GM12878 (cell line): ENCODE data around the gene MIA. TPM values are rescaled to one million over a fixed set of nuclear protein-coding genes. Genes with fewer than 3 reads are reported as not detected.

Experiments used
- ATAC-seq: fragments of 200-7000 bp; cut with Tn5 transposase; 3 replicates; pipeline ENCODE4 v1.9.1; 2020; ENCODE audit warnings: mild to moderate bottlenecking, moderate library complexity
- BruUV-seq: library from RNA; stranded (reverse); fragments of 400-500 nt; replicated peaks from 2 replicates; lab custom pipeline; 2021; lab: Mats Ljungman, UMichigan
- CTCF ChIA-PET: fragments of 300-600 bp; sonication (Branson Sonifier 250); formaldehyde crosslinking; extraction: SDS; loops from one replicate; lab custom pipeline; 2021; ENCODE audit warnings: inconsistent platforms; lab: Yijun Ruan, JAX
- POLR2A ChIA-PET: fragments of 350-600 bp; formaldehyde crosslinking; extraction: SDS; loops from one replicate; lab custom pipeline; 2021; ENCODE audit warnings: inconsistent platforms; lab: Charles Lee
- RAD21 ChIA-PET: fragments of 300-600 bp; sonication (Branson Sonifier 250); formaldehyde crosslinking; loops from one replicate; lab custom pipeline; 2023; ENCODE audit warnings: antibody characterized with exemption; ENCODE audit not compliant: unreplicated experiment; lab: Charles Lee
- SMC1A ChIA-PET: fragments of 300-600 bp; sonication (Branson Sonifier 250); formaldehyde crosslinking; loops from one replicate; lab custom pipeline; 2023; ENCODE audit not compliant: unreplicated experiment, uncharacterized antibody; lab: Charles Lee
- DNase-seq: peaks from one replicate; pipeline ENCODE4 v3.0.0-alpha.2; 2011; ENCODE audit warnings: low read depth, low spot score
- FAIRE-seq: peaks from 3 replicates; lab custom pipeline; 2011; peaks lifted over from hg19 to GRCh38; lab: Jason Lieb, UNC
- H2AFZ ChIP-seq: 2 replicates; pipeline ENCODE4 v1.6.0; 2011; ENCODE audit warnings: low read depth, low read length, control low read depth; ENCODE audit not compliant: control insufficient read depth
- H3K27ac ChIP-seq: 2 replicates; pipeline ENCODE4 v1.5.1; 2011; ENCODE audit warnings: control low read depth; ENCODE audit not compliant: control insufficient read depth, insufficient read depth
- H3K27me3 ChIP-seq, 2 experiments: replicated peaks in 1 of 2; 2 replicates each; pipeline versions ENCODE4 v1.6.0 to v1.6.1; 2011; ENCODE audit warnings: low read length in 1 of 2; ENCODE audit not compliant: control insufficient read depth in 2 of 2, insufficient read depth in 2 of 2
- H3K36me3 ChIP-seq, 2 experiments: 2 replicates each; pipeline ENCODE4 v1.5.1; 2011; ENCODE audit warnings: low read length in 1 of 2; ENCODE audit not compliant: control insufficient read depth in 2 of 2, insufficient read depth in 2 of 2
- H3K4me1 ChIP-seq: 2 replicates; pipeline ENCODE4 v1.6.1; 2011; ENCODE audit warnings: mild to moderate bottlenecking, low read length, moderate library complexity, mixed read lengths; ENCODE audit not compliant: control insufficient read depth, insufficient read depth
- H3K4me2 ChIP-seq: 2 replicates; pipeline ENCODE4 v1.6.0; 2011; ENCODE audit warnings: control low read depth; ENCODE audit not compliant: control insufficient read depth, insufficient read depth
- H3K4me3 ChIP-seq: fragments of 200-600 bp; sonication (generic); 2 replicates; pipeline ENCODE4 v1.5.1; 2016
- H3K79me2 ChIP-seq: 2 replicates; pipeline ENCODE4 v1.6.0; 2011; ENCODE audit warnings: low read length; ENCODE audit not compliant: control insufficient read depth, insufficient read depth
- H3K9ac ChIP-seq: 2 replicates; pipeline ENCODE4 v1.8.0; 2011; ENCODE audit warnings: low read length, control low read depth, mixed read lengths; ENCODE audit not compliant: control insufficient read depth, insufficient read depth
- H3K9me3 ChIP-seq: replicated peaks from 3 replicates; pipeline ENCODE4 v1.5.1; 2011; ENCODE audit warnings: mild to moderate bottlenecking, low read length; ENCODE audit not compliant: control insufficient read depth, insufficient read depth
- H4K20me1 ChIP-seq: 2 replicates; pipeline ENCODE4 v1.6.0; 2011; ENCODE audit not compliant: control insufficient read depth, insufficient read depth
- BCL11A ChIP-seq: IDR thresholded peaks from 2 replicates; pipeline ENCODE4 v1.6.1; 2011; ENCODE audit warnings: low read depth, low read length
- BHLHE40 ChIP-seq, 2 experiments: fragments of 450-650 bp in 1 of 2; IDR thresholded peaks; 2 replicates each; pipeline ENCODE4 v1.6.1; 2011 to 2017; ENCODE audit warnings: low read depth in 2 of 2, borderline replicate concordance in 1 of 2, improper control_type of control experiment in 1 of 2, low read length in 1 of 2, mild to moderate bottlenecking in 1 of 2
- BRCA1 ChIP-seq: IDR thresholded peaks from 2 replicates; pipeline ENCODE4 v1.6.1; 2011; ENCODE audit warnings: low read depth, low read length, improper control_type of control experiment
- CEBPB ChIP-seq, 2 experiments: fragments of 150-350 bp in 1 of 2; IDR thresholded peaks; 2 replicates each; pipeline ENCODE4 v1.6.1; 2012 to 2014; ENCODE audit warnings: low read depth in 2 of 2, low read length in 2 of 2, borderline replicate concordance in 1 of 2, inconsistent platforms in 1 of 2
- DPF2 ChIP-seq: fragments of 450-650 bp; IDR thresholded peaks from 2 replicates; pipeline ENCODE4 v1.6.1; 2017; ENCODE audit warnings: mild to moderate bottlenecking
- EZH2 ChIP-seq: IDR thresholded peaks from 2 replicates; pipeline ENCODE4 v1.6.1; 2012; ENCODE audit warnings: low read depth, mild to moderate bottlenecking, control low read depth, inconsistent platforms, low read length, borderline replicate concordance; ENCODE audit not compliant: control insufficient read depth
- HCFC1 ChIP-seq: fragments of 150-350 bp; IDR thresholded peaks from 2 replicates; pipeline ENCODE4 v1.6.1; 2014; ENCODE audit warnings: low read length
- MYB ChIP-seq: fragments of 150-350 bp; IDR thresholded peaks from 2 replicates; pipeline ENCODE4 v1.6.1; 2014; ENCODE audit warnings: mild to moderate bottlenecking, low read depth, low read length, borderline replicate concordance
- PAX8 ChIP-seq: fragments of 450-650 bp; IDR thresholded peaks from 2 replicates; pipeline ENCODE4 v1.6.1; 2017; ENCODE audit warnings: mild to moderate bottlenecking, moderate library complexity
- RCOR1 ChIP-seq: conservative IDR thresholded peaks from 2 replicates; pipeline ENCODE4 v1.6.1; 2012; ENCODE audit warnings: low read depth, low read length, improper control_type of control experiment
- SIX5 ChIP-seq: IDR thresholded peaks from 2 replicates; pipeline ENCODE4 v1.6.1; 2011; ENCODE audit warnings: mild to moderate bottlenecking, low read depth, low read length, moderate library complexity; ENCODE audit not compliant: severe bottlenecking
- SMAD5 ChIP-seq: IDR thresholded peaks from 2 replicates; pipeline ENCODE4 v1.6.1; 2016; ENCODE audit warnings: antibody characterized with exemption, low read depth
- SMC3 ChIP-seq: IDR thresholded peaks from 2 replicates; pipeline ENCODE4 v1.6.1; 2011; ENCODE audit warnings: low read length, improper control_type of control experiment, borderline replicate concordance
- SRF ChIP-seq, 2 experiments: IDR thresholded peaks; 2 replicates each; pipeline ENCODE4 v1.6.1; 2011; ENCODE audit warnings: low read depth in 2 of 2, low read length in 2 of 2, mild to moderate bottlenecking in 1 of 2, moderate library complexity in 1 of 2
- TCF12 ChIP-seq: IDR thresholded peaks from 2 replicates; pipeline ENCODE4 v1.6.1; 2011; ENCODE audit warnings: low read depth, mild to moderate bottlenecking, low read length
- ZBED1 ChIP-seq: IDR thresholded peaks from 2 replicates; pipeline ENCODE4 v1.6.1; 2016; ENCODE audit warnings: borderline replicate concordance
- ZNF384 ChIP-seq: IDR thresholded peaks from 2 replicates; pipeline ENCODE4 v1.6.1; 2012; ENCODE audit warnings: low read depth, mild to moderate bottlenecking, low read length, improper control_type of control experiment, borderline replicate concordance
- WGBS: methylation state at CpG from one replicate; pipeline ENCODE4 v1.1.6; 2016; ENCODE audit warnings: low lambda C conversion rate; ENCODE audit not compliant: insufficient replicate concordance, insufficient coverage; ENCODE audit errors: missing lambda C conversion rate; 5-methylcytosine and 5-hydroxymethylcytosine counted together
- in situ Hi-C: fragments of 300-500 bp; cut with MboI; formaldehyde crosslinking; loops from 9 replicates; pipeline ENCODE4 v1.14.3; 2018; ENCODE audit warnings: mixed read lengths
- intact Hi-C: fragments of 100-400 bp; cut with micrococcal nuclease; formaldehyde crosslinking; loops from one replicate; pipeline ENCODE4 v1.14.2; 2022; ENCODE audit not compliant: unreplicated experiment
- polyA plus RNA-seq, 11 experiments: library from polyadenylated mRNA; depleted of rRNA in 4 of 11; unstranded in 6 of 11; stranded (reverse) in 5 of 11; fragments of >200 nt; fragmentation: Nextera tagmentation in 4 of 11; fragmentation: Illumina TruSeq in 1 of 11; extraction: Ambion mirVana in 4 of 11; extraction: Trizol in 1 of 11; gene quantifications; 1 replicate in 1 of 11; 2 replicates in 10 of 11; pipeline versions ENCODE4 v1.2.1 to v1.2.3, GENCODE V29; 2011 to 2016; ENCODE audit warnings: inconsistent platforms in 2 of 11, missing spikeins in 2 of 11, low read depth in 1 of 11
- total RNA-seq, 4 experiments: library from RNA; depleted of rRNA in 3 of 4; stranded (reverse); fragments of >200 nt in 3 of 4; fragmentation: Illumina TruSeq in 1 of 4; extraction: Trizol in 1 of 4; gene quantifications; 2 replicates each; pipeline versions ENCODE4 v1.2.1 to v1.2.3, GENCODE V29; 2013 to 2021

The MIA gene
- total and polyA plus RNA-seq, 10 of the 15 experiments (the other 5 are each of a cell fraction or from before 2014, with no cell fraction given) = 0.16 to 2.7 (median 1.4) TPM; not detected in 3

DNA sequence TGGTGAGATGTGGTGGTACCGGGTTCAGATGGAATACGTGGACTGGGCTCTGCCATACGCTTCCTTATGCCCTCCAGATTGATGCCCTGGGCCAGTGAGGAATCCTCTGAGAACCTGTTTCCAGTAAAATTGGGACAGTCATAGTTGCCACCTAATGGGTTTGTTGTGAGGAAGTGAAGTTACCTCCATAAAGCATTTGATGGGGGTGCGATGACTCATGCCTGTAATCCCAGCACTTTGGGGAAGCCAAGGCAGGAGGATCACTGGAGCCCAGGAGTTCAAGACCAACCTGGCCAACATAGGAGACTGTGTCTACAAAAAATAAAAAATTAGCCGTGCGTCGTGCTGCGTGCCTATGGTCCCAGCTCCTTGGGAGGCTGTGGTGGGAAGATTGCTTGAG is 19.5 kb upstream of the MIA start:
- intact Hi-C loops (loop anchor here (1.0 kb wide), 1 partner anchor 22 kb away; no protein-coding TSS in a partner anchor), in situ Hi-C loops (no loop called here)
- H3K36me3 ChIP-seq = peaks cover 18 to 38% of the 10 kb centered on the region in 2 experiments
- DNase-seq = no peak
- H3K4me2 ChIP-seq = peak overlapping the region; percentile 95
- no peaks in the 10 kb centered on the region for H3K9me3 ChIP-seq
- 92% methylated on average over 8 of the region's 8 CpGs for WGBS
- ATAC-seq = no peak
- ChIA-PET SMC1A (interaction anchor here (1.0 to 13.2 kb wide), 6 partner anchors 11 to 64 kb away, joined by 3 to 256 read pairs (median 3); partner anchors contain the start of genes COQ8B, ITPKC, MIA and RAB4B), POLR2A (interaction anchor here (0.6 to 9.5 kb wide), 8 partner anchors 21 to 706 kb away, joined by 3 to 331 read pairs (median 4); partner anchors contain the start of genes COQ8B, EGLN2, ITPKC and MIA), RAD21 (interaction anchor here (2.0 to 16.3 kb wide), 4 partner anchors 20 to 93 kb away, joined by 6 to 291 read pairs (median 9); partner anchors contain the start of genes EGLN2, MIA and RAB4B), CTCF (interaction anchor here (1.0 to 9.0 kb wide), 7 partner anchors 17 to 94 kb away, joined by 3 to 72 read pairs (median 3); partner anchors contain the start of gene RAB4B)
- peaks cover 19% of the 10 kb centered on the region for H3K4me1 ChIP-seq
- no peak for FAIRE-seq
- no peaks in the 10 kb centered on the region for H3K27me3 ChIP-seq
- H3K27ac ChIP-seq = peak overlapping the region; percentile 71
- no peak overlapping the region for H2AFZ ChIP-seq
- BruUV-seq = no TSS peak
- H3K79me2 ChIP-seq = peaks cover 71% of the 10 kb centered on the region
- peak overlapping the region; percentile 79 for H3K4me3 ChIP-seq
- TF ChIP-seq EZH2 (no peak), SRF (IDR thresholded peaks at IDR 0.05; ENCODE audit: low read depth in 2 of 2, low read length in 2 of 2) (no peak), DPF2 (no peak), HCFC1 (no peak), SMC3 (no peak), BCL11A (no peak), SIX5 (no peak), CEBPB (IDR thresholded peaks at IDR 0.05; ENCODE audit: borderline replicate concordance in 1 of 2, low read depth in 2 of 2, low read length in 2 of 2) (no peak), ZNF384 (no peak), BHLHE40 (IDR thresholded peaks at IDR 0.05; ENCODE audit: borderline replicate concordance in 1 of 2, low read depth in 2 of 2, low read length in 1 of 2) (no peak), PAX8 (no peak), SMAD5 (no peak), RCOR1 (no peak), TCF12 (no peak), ZBED1 (no peak), BRCA1 (no peak), MYB (no peak)
- peaks cover 14% of the 10 kb centered on the region for H4K20me1 ChIP-seq
- 0 out of 2 replicates have a peak overlapping the region, but pooled peaks have one; percentile 35 for H3K9ac ChIP-seq
